Left lung (tissue), 10 donors: Measurements from ENCODE around the gene SMIM1. TPM values are rescaled to one million over a fixed set of nuclear protein-coding genes. Genes with fewer than 3 reads are reported as not detected.
A peak's percentile ranks its signal among the peaks of the same experiment; 100 is the strongest.

Source experiments
- ATAC-seq: fragments of 200-7000 bp; cut with Tn5 transposase; one replicate; pipeline ENCODE4 v1.9.1; 2020; ENCODE audit warnings: moderate library complexity
- DNase-seq, 4 donors: peaks; one replicate each; pipeline ENCODE4 v3.0.0-alpha.2; 2013 to 2020
- H3K27ac ChIP-seq, 2 donors: fragments of 200-600 bp; sonication (generic) in 1 of 2; one replicate each; pipeline versions ENCODE4 v1.5.0 to v1.8.0; 2020 to 2021
- H3K27me3 ChIP-seq, 2 donors: fragments of 200-600 bp; sonication (generic) in 1 of 2; one replicate each; pipeline versions ENCODE4 v1.5.0 to v1.8.0; 2020 to 2021
- H3K36me3 ChIP-seq, 2 donors: fragments of 200-600 bp; sonication (generic) in 1 of 2; one replicate each; pipeline versions ENCODE4 v1.5.0 to v1.8.0; 2020 to 2021
- H3K4me1 ChIP-seq, 2 donors: fragments of 200-600 bp; one replicate each; pipeline ENCODE4 v1.8.0; 2021
- H3K4me3 ChIP-seq, 2 donors: fragments of 200-600 bp; sonication (generic) in 1 of 2; one replicate each; pipeline versions ENCODE4 v1.5.0 to v1.8.0; 2020 to 2021; ENCODE audit warnings: mild to moderate bottlenecking in 1 of 2
- H3K9me3 ChIP-seq, 2 donors: fragments of 200-600 bp; sonication (generic) in 1 of 2; one replicate each; pipeline versions ENCODE4 v1.5.0 to v1.8.0; 2020 to 2021
- intact Hi-C, 2 donors: fragments of 100-400 bp; cut with DNase I; formaldehyde crosslinking; loops; one replicate each; pipeline versions ENCODE4 v1.11.2 to v1.14.2; 2022
- polyA plus RNA-seq, 6 donors: library from polyadenylated mRNA; unstranded; fragments of 120-200 nt; gene quantifications; one replicate each; pipeline ENCODE4 v1.2.1, GENCODE V29; 2013; ENCODE audit not compliant: insufficient read length in 6 of 6
- total RNA-seq, 2 donors: library from RNA; stranded (reverse); fragmentation: NEBNext Ultra II Directional; extraction: Animal tissue kit (Norgen Biotek cat#: 25700); gene quantifications; one replicate each; pipeline ENCODE4 v1.2.1, GENCODE V29; 2021
- TF ChIP-seq, protein P1 (sequence below), 2 donors: fragments of 200-600 bp; sonication (generic) in 1 of 2; IDR thresholded peaks; one replicate each; pipeline versions ENCODE4 v1.5.0 to v1.8.0; 2021; ENCODE audit warnings: antibody characterized with exemption in 2 of 2
- donor health status: DM: no; HTN: yes; CAD: no.
- donor health status: DM: no; HTN: no; CAD: no.

The SMIM1 gene
- total and polyA plus RNA-seq, 8 donors: 1.6 to 7.4 (median 5.5) TPM

- Histone ChIP-seq H3K9me3 (no peaks in the 10 kb centered on the region), H3K4me3 (no peak overlapping the region), H3K36me3 (peaks cover 0 to 69% of the 10 kb centered on the region in 2 donors), H3K27ac (no peak overlapping the region), H3K27me3 (no peaks in the 10 kb centered on the region), H3K4me1 (no peaks in the 10 kb centered on the region)
- intact Hi-C loops: no loop called here
- DNase-seq: peak in 1 of 4 donors; percentile 46
- no peak for ATAC-seq
- TF ChIP-seq, protein P1, sequence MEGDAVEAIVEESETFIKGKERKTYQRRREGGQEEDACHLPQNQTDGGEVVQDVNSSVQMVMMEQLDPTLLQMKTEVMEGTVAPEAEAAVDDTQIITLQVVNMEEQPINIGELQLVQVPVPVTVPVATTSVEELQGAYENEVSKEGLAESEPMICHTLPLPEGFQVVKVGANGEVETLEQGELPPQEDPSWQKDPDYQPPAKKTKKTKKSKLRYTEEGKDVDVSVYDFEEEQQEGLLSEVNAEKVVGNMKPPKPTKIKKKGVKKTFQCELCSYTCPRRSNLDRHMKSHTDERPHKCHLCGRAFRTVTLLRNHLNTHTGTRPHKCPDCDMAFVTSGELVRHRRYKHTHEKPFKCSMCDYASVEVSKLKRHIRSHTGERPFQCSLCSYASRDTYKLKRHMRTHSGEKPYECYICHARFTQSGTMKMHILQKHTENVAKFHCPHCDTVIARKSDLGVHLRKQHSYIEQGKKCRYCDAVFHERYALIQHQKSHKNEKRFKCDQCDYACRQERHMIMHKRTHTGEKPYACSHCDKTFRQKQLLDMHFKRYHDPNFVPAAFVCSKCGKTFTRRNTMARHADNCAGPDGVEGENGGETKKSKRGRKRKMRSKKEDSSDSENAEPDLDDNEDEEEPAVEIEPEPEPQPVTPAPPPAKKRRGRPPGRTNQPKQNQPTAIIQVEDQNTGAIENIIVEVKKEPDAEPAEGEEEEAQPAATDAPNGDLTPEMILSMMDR (IDR thresholded peaks at IDR 0.05): no peak
Observed at GRCh38 chr1:3738943-3739342, 33.6 kb upstream of the SMIM1 start.

- peak in 1 of 4 donors; percentile 49 for DNase-seq
Observed at GRCh38 chr1:3740042-3740441, 32.5 kb upstream of the SMIM1 start.

DNA sequence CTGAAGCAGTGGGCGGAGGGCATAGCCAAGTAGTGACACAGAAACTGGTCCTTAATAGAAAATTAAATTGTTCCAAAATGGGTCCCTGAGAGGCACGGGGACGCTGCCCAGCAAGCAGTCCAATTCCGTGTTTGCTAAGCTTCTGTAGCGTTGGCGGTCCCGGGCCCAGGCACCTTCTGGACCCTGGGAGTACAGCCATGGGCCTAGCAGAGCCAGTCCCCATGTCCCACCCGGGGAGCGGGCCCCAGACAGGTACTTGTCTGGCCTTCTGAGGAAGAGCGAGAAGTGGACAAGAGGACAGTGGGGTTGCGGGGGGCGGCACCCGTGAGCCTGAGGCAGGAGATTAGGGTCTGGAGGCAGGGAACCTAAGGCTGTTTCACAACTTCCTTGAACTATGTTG is 31.8 kb upstream of the SMIM1 start:
- H3K27me3 ChIP-seq: no peaks in the 10 kb centered on the region
- peaks cover 0 to 57% of the 10 kb centered on the region in 2 donors for H3K36me3 ChIP-seq
- H3K9me3 ChIP-seq: no peaks in the 10 kb centered on the region
- no peak overlapping the region for H3K4me3 ChIP-seq
- ATAC-seq (no peak), DNase-seq (peak in 1 of 4 donors; percentile 61)
- TF ChIP-seq, protein P1 (IDR thresholded peaks at IDR 0.05): no peak
- peaks cover 0 to 9% of the 10 kb centered on the region in 2 donors for H3K4me1 ChIP-seq
- intact Hi-C loops: no loop called here
- no peak overlapping the region for H3K27ac ChIP-seq

More at GRCh38 chr1:3740042-3740441, 32.5 kb upstream of the SMIM1 start:
- TF ChIP-seq, protein P1 (IDR thresholded peaks at IDR 0.05): no peak
- Histone ChIP-seq H3K27ac (no peak overlapping the region), H3K9me3 (no peaks in the 10 kb centered on the region), H3K36me3 (peaks cover 0 to 63% of the 10 kb centered on the region in 2 donors), H3K4me1 (peaks cover 0 to 4% of the 10 kb centered on the region in 2 donors), H3K27me3 (no peaks in the 10 kb centered on the region), H3K4me3 (no peak overlapping the region)
- intact Hi-C loops: no loop called here
- ATAC-seq: no peak

GRCh38 chr1:3741566-3742438 is 30.7 kb upstream of the SMIM1 start:
- TF ChIP-seq, protein P1 (IDR thresholded peaks at IDR 0.05): no peak
- ATAC-seq (no peak), DNase-seq (peak in 1 of 4 donors; percentile 71)
- Histone ChIP-seq H3K4me1 (peaks cover 0 to 19% of the 10 kb centered on the region in 2 donors), H3K9me3 (no peaks in the 10 kb centered on the region), H3K36me3 (peaks cover 0 to 47% of the 10 kb centered on the region in 2 donors), H3K4me3 (no peak overlapping the region), H3K27ac (no peak overlapping the region), H3K27me3 (peaks cover 0 to 2% of the 10 kb centered on the region in 2 donors)
- intact Hi-C loops: no loop called here
